ENCODE results near the gene TNNT2. TPM values are rescaled to one million over a fixed set of nuclear protein-coding genes. Genes with fewer than 3 reads are reported as not detected.

The TNNT2 gene
- total and polyA plus RNA-seq, 2 donors (not counting 1 experiment from before 2014, with no cell fraction given): 1.4 TPM; not detected in 1

DNA sequence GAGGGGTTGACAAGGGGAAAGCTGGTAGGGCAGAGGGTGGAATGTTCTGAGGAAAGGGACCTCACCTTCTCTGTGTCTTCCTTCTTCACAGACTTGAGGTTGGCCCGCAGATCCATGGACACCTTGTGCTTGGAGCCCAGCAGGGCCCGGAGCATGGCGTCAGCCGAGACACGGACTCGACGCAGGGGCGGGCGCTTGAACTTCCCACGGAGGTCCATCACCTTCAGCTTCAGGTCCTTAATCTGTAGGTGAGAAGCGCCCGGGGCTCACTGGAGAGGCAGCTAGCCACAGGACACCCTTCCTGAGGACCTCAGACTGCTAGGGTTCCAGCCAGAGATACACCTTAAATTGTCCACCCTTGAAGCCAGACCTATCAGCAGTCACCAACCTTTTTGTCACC is 33.8 kb upstream of the TNNT2 start:
- Histone ChIP-seq H3K4me3 (replicated peaks in 1 of 4; ENCODE audit: control extremely low read depth in 1 of 4, insufficient read depth in 1 of 4, low read depth in 3 of 4, low read length in 4 of 4) (no peak overlapping the region), H3K79me2 (ENCODE audit: control insufficient read depth, insufficient read depth, low read length) (no peaks in the 10 kb centered on the region), H3K27ac (ENCODE audit: insufficient read depth, low read length) (no peak overlapping the region), H3K4me2 (ENCODE audit: extremely low read depth, insufficient read depth, low read length) (no peak overlapping the region), H3K9ac (ENCODE audit: insufficient read depth, low read length) (no peak overlapping the region), H3K4me1 (ENCODE audit: control insufficient read depth, extremely low read depth, insufficient read depth, low read length) (no peaks in the 10 kb centered on the region), H2AFZ (ENCODE audit: low read length) (no peak overlapping the region), H3K9me3 (ENCODE audit: control insufficient read depth, insufficient read depth, low read depth, low read length) (no peaks in the 10 kb centered on the region), H3K36me3 (ENCODE audit: control insufficient read depth, insufficient read depth, low read length) (no peaks in the 10 kb centered on the region), H4K20me1 (ENCODE audit: control insufficient read depth, extremely low read depth, insufficient read depth, low read length) (no peaks in the 10 kb centered on the region), H3K27me3 (ENCODE audit: control insufficient read depth, insufficient read depth, low read length) (peaks cover 23% of the 10 kb centered on the region)
- TF ChIP-seq EZH2 (IDR thresholded peaks at IDR 0.05; ENCODE audit: low read length, missing control alignments): no peak
- TF ChIP-seq, protein P1, sequence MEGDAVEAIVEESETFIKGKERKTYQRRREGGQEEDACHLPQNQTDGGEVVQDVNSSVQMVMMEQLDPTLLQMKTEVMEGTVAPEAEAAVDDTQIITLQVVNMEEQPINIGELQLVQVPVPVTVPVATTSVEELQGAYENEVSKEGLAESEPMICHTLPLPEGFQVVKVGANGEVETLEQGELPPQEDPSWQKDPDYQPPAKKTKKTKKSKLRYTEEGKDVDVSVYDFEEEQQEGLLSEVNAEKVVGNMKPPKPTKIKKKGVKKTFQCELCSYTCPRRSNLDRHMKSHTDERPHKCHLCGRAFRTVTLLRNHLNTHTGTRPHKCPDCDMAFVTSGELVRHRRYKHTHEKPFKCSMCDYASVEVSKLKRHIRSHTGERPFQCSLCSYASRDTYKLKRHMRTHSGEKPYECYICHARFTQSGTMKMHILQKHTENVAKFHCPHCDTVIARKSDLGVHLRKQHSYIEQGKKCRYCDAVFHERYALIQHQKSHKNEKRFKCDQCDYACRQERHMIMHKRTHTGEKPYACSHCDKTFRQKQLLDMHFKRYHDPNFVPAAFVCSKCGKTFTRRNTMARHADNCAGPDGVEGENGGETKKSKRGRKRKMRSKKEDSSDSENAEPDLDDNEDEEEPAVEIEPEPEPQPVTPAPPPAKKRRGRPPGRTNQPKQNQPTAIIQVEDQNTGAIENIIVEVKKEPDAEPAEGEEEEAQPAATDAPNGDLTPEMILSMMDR (conservative IDR thresholded peaks at IDR 0.05 in 1 of 2, IDR thresholded peaks at IDR 0.05 in 1 of 2; ENCODE audit: low read depth in 1 of 2, low read length in 2 of 2): no peak
- no peak for DNase-seq (ENCODE audit: low read depth in 2 of 2)

DNA sequence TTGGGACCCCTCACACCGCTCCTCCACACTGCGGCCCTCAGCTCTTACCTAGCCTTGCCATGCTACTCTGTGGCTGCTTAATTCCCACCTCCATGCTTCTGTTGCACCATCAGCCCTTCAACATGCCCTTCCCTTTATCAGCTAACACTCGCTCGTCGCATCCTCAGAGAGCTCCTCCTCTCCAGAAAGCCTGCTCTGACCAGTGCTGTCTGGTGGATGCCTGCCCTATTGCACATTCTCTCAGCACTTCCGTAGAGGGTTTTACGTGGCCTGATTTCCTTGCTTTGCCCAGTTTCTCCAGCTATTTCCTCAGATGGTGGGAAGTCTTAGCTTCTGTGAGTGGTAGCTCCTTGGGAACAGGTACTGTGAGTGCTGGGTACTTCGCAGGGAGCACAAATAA is 32.0 kb upstream of the TNNT2 start:
- Histone ChIP-seq H3K4me1 (ENCODE audit: control insufficient read depth, extremely low read depth, insufficient read depth, low read length) (no peaks in the 10 kb centered on the region), H3K9me3 (ENCODE audit: control insufficient read depth, insufficient read depth, low read depth, low read length) (no peaks in the 10 kb centered on the region), H3K27me3 (ENCODE audit: control insufficient read depth, insufficient read depth, low read length) (peaks cover 19% of the 10 kb centered on the region), H3K4me3 (replicated peaks in 1 of 4; ENCODE audit: control extremely low read depth in 1 of 4, insufficient read depth in 1 of 4, low read depth in 3 of 4, low read length in 4 of 4) (no peak overlapping the region), H3K36me3 (ENCODE audit: control insufficient read depth, insufficient read depth, low read length) (no peaks in the 10 kb centered on the region), H3K27ac (ENCODE audit: insufficient read depth, low read length) (no peak overlapping the region), H3K79me2 (ENCODE audit: control insufficient read depth, insufficient read depth, low read length) (no peaks in the 10 kb centered on the region), H3K9ac (ENCODE audit: insufficient read depth, low read length) (no peak overlapping the region), H2AFZ (ENCODE audit: low read length) (no peak overlapping the region), H4K20me1 (ENCODE audit: control insufficient read depth, extremely low read depth, insufficient read depth, low read length) (no peaks in the 10 kb centered on the region), H3K4me2 (ENCODE audit: extremely low read depth, insufficient read depth, low read length) (no peak overlapping the region)
- DNase-seq (ENCODE audit: low read depth in 2 of 2): no peak
- TF ChIP-seq EZH2 (IDR thresholded peaks at IDR 0.05; ENCODE audit: low read length, missing control alignments): no peak

DNA sequence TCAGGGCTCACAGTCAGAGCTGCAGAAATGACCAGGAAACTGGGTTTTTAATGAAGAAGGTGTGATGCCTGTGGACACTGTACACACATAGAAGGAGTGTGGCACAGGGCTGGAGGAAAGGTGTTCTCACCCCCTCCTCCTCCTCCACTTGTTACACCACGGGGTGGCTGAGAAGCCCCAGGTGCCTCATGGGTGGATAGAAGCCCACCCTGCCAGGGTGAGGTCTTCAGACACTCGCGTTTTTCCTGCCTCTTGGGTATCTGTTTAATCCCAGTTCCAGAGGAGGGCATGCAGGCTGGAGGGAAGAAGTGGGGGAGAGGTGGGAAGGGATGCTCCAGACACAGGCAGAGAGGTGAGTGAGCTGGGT is 31.3 kb upstream of the TNNT2 start:
- DNase-seq (ENCODE audit: low read depth in 2 of 2): no peak
- Histone ChIP-seq H3K79me2 (ENCODE audit: control insufficient read depth, insufficient read depth, low read length) (no peaks in the 10 kb centered on the region), H4K20me1 (ENCODE audit: control insufficient read depth, extremely low read depth, insufficient read depth, low read length) (no peaks in the 10 kb centered on the region), H3K9ac (ENCODE audit: insufficient read depth, low read length) (no peak overlapping the region), H3K4me2 (ENCODE audit: extremely low read depth, insufficient read depth, low read length) (no peak overlapping the region), H2AFZ (ENCODE audit: low read length) (no peak overlapping the region), H3K4me1 (ENCODE audit: control insufficient read depth, extremely low read depth, insufficient read depth, low read length) (no peaks in the 10 kb centered on the region), H3K27me3 (ENCODE audit: control insufficient read depth, insufficient read depth, low read length) (peaks cover 21% of the 10 kb centered on the region), H3K36me3 (ENCODE audit: control insufficient read depth, insufficient read depth, low read length) (no peaks in the 10 kb centered on the region), H3K27ac (ENCODE audit: insufficient read depth, low read length) (no peak overlapping the region), H3K4me3 (replicated peaks in 1 of 4; ENCODE audit: control extremely low read depth in 1 of 4, insufficient read depth in 1 of 4, low read depth in 3 of 4, low read length in 4 of 4) (no peak overlapping the region), H3K9me3 (ENCODE audit: control insufficient read depth, insufficient read depth, low read depth, low read length) (no peaks in the 10 kb centered on the region)
- TF ChIP-seq, protein P1 (conservative IDR thresholded peaks at IDR 0.05 in 1 of 2, IDR thresholded peaks at IDR 0.05 in 1 of 2; ENCODE audit: low read depth in 1 of 2, low read length in 2 of 2): no peak
- TF ChIP-seq EZH2 (IDR thresholded peaks at IDR 0.05; ENCODE audit: low read length, missing control alignments): no peak

Data from fibroblast of lung (primary cell).